H1 (cell line): ENCODE data around the gene PGGHG.

Experiments
- ASH2L ChIP-seq: fragments of 200-600, 300-600 bp; sonication (generic); IDR thresholded peaks from one replicate; pipeline ENCODE4 v1.7.1; 2017; ENCODE audit warnings: low read length
- BRCA1 ChIP-seq: IDR thresholded peaks from 2 replicates; pipeline ENCODE4 v1.6.1; 2012; ENCODE audit warnings: low read depth, low read length, improper control_type of control experiment
- CREB1 ChIP-seq: IDR thresholded peaks from 2 replicates; pipeline ENCODE4 v1.6.1; 2012; ENCODE audit warnings: inconsistent platforms
- HDAC6 ChIP-seq: IDR thresholded peaks from one replicate; pipeline ENCODE4 v1.7.1; 2012; ENCODE audit warnings: low read depth, mild to moderate bottlenecking, inconsistent platforms, low read length, moderate library complexity
- JUN ChIP-seq: IDR thresholded peaks from 2 replicates; pipeline ENCODE4 v1.6.1; 2011; ENCODE audit warnings: low read depth, mild to moderate bottlenecking, improper control_type of control experiment, low read length
- POLR2A ChIP-seq, 2 experiments: IDR thresholded peaks; 1 replicate in 1 of 2; 2 replicates in 1 of 2; pipeline ENCODE4 v1.6.1; 2011; ENCODE audit warnings: low read depth in 2 of 2, low read length in 2 of 2, mild to moderate bottlenecking in 2 of 2; ENCODE audit errors: control extremely low read depth in 1 of 2
- POLR2AphosphoS5 ChIP-seq: IDR thresholded peaks from 2 replicates; pipeline ENCODE4 v1.6.1; 2011; ENCODE audit warnings: low read depth, low read length
- RAD21 ChIP-seq, 2 experiments: IDR thresholded peaks in 1 of 2; conservative IDR thresholded peaks in 1 of 2; 2 replicates each; pipeline ENCODE4 v1.6.1; 2011; ENCODE audit warnings: low read depth in 2 of 2, low read length in 2 of 2, improper control_type of control experiment in 1 of 2, inconsistent platforms in 1 of 2, mild to moderate bottlenecking in 1 of 2, moderate library complexity in 1 of 2
- SIX5 ChIP-seq: IDR thresholded peaks from 2 replicates; pipeline ENCODE4 v1.6.1; 2011; ENCODE audit warnings: mild to moderate bottlenecking, low read depth, low read length
- SP2 ChIP-seq: IDR thresholded peaks from 2 replicates; pipeline ENCODE4 v1.6.1; 2012; ENCODE audit warnings: mild to moderate bottlenecking, low read length, inconsistent platforms
- TF ChIP-seq, protein P1 (sequence below): IDR thresholded peaks from 2 replicates; pipeline ENCODE4 v1.6.1; 2012; ENCODE audit warnings: inconsistent platforms
- TF ChIP-seq, protein P2 (sequence below), 3 experiments: IDR thresholded peaks; 1 replicate in 2 of 3; 2 replicates in 1 of 3; pipeline versions ENCODE4 v1.5.1 to v1.6.1; 2011; ENCODE audit warnings: low read length in 3 of 3, mild to moderate bottlenecking in 3 of 3, inconsistent platforms in 2 of 3, low read depth in 1 of 3, moderate library complexity in 1 of 3; ENCODE audit not compliant: insufficient read depth in 1 of 3; ENCODE audit errors: control extremely low read depth in 1 of 3

DNA sequence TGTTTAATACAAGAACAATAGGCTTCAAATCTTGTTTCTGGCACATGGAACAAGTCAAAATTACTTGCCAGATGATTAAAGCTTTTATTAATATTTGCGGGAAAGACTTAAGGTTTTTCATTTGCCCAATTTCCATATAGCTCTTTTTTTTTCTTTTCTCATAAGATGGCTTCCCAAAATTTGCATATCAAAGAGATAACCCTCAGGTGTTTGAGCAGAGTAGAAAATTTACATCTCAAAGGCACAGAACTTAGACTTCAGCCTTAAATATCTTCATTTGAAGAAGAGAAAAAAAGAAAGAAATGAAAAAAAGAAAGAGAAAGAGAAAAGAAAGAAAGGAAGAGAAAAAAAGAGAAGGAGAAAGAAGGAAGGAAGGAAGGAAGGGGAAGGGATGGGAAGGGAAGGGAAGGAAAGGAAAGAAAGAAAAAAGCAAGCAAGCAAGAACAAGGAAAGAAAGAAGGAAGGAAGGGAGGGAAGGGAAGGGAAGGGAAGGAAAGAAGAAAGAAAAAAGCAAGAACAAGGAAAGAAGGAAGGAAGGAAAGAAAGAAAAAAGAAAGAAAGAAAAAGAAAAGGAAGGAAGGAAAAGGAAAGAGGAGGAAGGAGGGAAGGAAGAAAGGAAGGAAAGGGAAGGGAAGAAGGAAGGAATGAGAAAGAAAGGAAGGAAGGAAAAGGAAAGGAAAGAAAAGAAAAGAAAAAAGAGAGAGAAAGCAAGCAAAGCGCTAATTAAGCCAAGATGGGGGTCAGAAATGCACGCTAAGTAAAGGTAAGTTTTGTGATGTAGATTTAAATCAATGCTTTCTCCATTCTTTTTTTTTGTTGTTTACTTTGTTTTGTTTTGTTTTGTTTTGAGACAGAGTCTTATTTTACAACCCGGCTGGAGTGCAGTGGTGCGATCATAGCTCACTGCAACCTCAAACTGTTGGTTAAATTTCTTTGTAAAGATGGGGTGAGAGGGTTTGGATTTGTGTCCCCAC, 51.9 kb downstream of the PGGHG start:
- TF ChIP-seq, protein P1, sequence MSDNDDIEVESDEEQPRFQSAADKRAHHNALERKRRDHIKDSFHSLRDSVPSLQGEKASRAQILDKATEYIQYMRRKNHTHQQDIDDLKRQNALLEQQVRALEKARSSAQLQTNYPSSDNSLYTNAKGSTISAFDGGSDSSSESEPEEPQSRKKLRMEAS: no peak
- TF ChIP-seq HDAC6 (no peak), BRCA1 (no peak), JUN (no peak), CREB1 (no peak), SIX5 (no peak), POLR2A (IDR thresholded peaks at IDR 0.05; ENCODE audit: control extremely low read depth in 1 of 2, low read depth in 2 of 2, low read length in 2 of 2) (no peak), ASH2L (no peak), POLR2AphosphoS5 (no peak), RAD21 (IDR thresholded peaks at IDR 0.05 in 1 of 2, conservative IDR thresholded peaks at IDR 0.05 in 1 of 2; ENCODE audit: low read depth in 2 of 2, low read length in 2 of 2) (no peak), SP2 (no peak)
- TF ChIP-seq, protein P2, sequence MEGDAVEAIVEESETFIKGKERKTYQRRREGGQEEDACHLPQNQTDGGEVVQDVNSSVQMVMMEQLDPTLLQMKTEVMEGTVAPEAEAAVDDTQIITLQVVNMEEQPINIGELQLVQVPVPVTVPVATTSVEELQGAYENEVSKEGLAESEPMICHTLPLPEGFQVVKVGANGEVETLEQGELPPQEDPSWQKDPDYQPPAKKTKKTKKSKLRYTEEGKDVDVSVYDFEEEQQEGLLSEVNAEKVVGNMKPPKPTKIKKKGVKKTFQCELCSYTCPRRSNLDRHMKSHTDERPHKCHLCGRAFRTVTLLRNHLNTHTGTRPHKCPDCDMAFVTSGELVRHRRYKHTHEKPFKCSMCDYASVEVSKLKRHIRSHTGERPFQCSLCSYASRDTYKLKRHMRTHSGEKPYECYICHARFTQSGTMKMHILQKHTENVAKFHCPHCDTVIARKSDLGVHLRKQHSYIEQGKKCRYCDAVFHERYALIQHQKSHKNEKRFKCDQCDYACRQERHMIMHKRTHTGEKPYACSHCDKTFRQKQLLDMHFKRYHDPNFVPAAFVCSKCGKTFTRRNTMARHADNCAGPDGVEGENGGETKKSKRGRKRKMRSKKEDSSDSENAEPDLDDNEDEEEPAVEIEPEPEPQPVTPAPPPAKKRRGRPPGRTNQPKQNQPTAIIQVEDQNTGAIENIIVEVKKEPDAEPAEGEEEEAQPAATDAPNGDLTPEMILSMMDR (IDR thresholded peaks at IDR 0.05; ENCODE audit: control extremely low read depth in 1 of 3, insufficient read depth in 1 of 3, low read depth in 1 of 3, low read length in 3 of 3): no peak
